ENCODE data around the gene PIGL.

PIGL gene

DNA sequence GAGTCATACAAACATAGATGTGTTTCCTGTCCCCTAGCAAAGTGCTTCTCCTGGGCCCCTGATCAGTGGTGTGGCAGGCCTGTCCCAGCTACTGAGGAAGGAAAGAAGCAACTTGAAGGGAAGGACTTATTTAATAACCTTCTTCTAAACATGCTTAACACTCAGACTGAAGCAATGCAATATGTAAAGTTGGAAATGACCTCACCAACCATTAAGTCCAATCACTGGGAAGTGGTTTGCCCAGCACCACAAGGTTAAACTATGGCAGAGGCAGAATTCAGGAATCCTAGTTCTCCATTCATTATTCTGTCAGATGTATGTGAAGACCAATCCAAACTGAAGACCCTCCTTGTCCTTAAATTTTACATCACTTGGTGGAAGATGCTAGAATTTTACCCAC is 97.2 kb downstream of the PIGL start:
- DNase-seq, result no peak

DNA sequence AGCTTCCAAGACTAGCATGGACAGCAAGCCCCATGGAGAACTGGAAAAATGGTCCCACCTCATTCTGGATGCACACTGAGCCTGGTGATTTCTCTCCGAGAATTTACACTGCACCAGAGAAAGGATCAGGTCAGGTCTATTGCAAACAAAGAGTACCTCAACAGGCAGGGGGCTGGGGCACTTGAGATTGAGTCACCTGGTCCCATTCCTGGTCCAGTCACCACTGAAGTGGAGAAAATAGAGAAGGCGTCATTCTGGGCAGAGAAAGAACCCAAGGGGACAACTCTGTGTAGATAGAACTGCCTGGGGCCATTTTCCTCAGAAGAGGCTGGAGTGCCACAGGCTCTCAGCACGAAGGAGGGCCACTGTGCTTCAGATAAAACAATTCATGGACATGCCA is 97.8 kb downstream of the PIGL start:
- peak; percentile 20 for DNase-seq

DNA sequence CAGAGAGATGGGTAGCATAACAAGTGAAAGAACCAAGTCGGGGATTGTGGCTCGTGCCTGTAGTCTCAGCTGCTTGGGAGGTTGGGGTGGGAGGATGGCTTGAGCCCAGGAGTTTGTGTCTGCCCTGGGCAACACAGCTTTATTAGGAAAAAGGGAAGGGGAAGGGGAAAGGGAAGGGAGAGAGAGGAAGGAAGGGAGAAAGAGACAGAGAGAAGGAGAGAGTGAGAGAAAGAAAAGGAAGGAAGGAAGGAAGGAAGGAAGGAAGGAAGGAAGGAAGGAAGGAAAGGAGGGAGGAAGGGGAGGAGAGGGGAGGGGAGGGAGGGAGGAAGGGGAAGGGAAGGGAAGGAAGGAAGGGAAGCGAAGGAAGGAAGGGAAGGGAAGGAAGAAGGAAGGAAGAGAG is 103.0 kb downstream of the PIGL start:
- no peak for DNase-seq

DNA sequence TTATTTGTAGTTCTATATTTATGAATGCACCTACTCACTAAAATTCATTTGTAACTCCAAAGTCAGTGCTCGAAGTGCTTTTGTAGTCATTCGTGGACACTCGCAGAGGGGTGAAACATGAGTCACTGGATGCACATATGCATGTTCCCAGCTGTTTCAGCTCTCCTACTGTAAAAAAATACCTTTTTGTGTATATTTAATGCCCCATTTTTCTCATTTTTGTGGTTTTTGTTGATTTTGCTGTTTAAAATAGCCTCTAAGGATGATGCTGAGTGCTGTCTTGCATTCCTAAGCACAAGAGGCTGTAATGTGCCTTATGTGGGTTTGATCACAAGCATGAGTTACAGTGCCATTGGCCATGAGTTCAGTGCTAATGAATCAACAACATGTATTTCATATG is 105.6 kb downstream of the PIGL start:
- DNase-seq, result no peak

DNA sequence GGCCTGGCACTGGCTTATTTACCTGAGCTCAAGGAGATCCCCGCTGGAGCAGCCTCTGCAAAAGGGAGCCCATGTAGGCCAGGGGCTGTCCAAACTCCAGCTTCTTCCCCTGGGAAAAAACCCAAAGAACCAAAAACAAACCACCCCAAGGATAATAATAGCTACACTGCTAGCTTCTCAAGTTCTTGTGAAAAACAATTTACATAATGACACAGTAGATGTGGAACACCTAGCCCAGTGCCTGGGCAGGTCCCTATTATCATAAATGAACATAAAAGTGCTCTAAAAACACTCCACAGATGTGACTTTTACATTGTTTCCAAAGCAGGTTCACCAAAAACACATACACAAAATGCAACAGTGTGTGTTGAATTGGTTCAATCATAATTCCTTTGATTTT is 109.0 kb downstream of the PIGL start:
- no peak for DNase-seq

DNA sequence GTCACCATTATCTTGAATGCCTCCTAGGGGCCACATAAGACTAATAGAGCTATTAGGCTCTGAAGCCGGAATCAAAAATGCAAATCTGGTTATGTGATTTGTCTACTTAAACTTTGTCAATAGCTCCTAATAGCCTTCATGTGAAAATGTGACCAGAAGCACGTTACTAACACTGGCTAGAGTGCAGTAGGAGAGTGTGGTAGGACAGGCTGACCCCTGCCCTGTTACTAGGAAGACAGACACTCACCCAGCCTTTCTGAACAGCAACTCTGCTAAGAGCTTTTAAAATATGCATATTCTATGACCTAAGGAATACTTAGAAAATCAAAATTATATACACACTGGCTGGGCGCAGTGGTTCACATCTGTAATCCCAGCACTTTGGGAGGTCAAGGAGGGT is 110.0 kb downstream of the PIGL start:
- DNase-seq, result no peak

DNA sequence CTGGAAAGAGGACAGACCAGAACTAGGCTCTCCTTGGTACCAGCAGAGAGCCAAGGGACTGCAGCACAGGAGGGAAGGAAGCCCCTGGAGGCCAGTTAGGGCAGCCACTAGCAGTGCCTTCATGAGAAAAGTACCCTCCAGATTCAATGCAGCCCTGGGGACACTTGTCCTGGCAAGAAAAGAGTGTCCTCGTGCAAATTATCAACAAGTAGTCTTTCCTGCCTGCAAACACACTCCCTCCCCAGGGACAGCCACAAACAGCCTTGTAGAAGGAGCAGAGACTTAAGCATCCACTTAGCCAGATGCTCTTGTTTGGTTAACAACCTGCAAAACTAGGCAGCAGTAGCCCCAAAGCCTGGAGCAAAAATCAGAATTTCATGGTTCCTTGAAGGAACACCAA is 112.0 kb downstream of the PIGL start:
- peak; percentile 11 for DNase-seq

DNA sequence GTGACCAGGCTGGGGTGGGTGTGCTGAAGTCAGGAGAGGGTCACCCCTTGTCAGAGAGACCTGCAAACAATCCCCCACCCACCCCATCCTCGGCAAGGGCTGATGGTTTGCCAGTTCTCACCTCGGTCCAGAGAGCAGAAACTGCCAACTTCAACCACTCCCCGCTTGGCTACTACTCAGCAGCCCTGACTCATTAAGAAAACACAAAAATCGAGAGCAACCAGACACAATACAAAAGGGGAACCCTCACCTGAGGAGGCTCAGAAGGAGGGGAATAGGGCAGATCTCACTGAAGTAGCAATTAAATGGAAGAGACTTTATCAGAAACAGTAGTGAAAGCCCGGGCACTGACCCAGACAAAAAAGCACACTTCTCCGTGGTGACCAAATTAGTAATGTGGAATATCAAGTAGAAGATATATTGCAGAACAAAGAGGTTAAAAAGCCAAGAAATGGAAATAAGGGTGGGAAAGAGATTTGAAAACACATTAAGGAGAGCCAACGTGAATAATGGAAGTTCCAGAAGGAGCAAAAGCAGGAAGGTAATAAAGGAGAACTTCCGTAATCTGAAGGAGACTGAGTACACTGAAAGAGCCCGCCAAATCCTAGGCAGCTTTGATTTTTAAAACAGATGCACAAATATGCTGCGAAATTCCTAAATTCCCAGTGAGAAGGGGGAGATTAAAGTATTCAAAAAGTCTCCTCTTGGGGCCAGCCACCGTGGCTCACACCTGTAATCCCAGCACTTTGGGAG is 112.7 kb downstream of the PIGL start:
- peak; percentile 41 for DNase-seq

DNA sequence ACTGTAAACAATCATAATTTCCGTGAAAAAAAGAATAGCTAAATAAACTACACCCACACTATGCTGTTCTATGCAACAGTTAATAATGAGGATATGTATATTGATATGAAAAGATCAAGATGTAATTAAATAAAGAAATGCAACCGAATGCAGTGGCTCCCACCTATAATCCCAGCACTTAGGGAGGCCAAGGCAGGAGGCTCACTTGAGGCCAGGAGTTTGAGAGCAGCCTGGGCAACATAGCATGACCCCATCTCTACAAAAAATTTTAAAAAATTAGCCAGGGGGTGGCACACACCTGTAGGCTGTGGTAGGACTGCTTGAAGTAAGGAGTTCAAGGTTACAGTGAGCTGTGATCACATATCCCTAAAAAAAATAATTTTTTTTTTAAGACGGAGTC is 121.4 kb downstream of the PIGL start:
- no peak for DNase-seq

DNA sequence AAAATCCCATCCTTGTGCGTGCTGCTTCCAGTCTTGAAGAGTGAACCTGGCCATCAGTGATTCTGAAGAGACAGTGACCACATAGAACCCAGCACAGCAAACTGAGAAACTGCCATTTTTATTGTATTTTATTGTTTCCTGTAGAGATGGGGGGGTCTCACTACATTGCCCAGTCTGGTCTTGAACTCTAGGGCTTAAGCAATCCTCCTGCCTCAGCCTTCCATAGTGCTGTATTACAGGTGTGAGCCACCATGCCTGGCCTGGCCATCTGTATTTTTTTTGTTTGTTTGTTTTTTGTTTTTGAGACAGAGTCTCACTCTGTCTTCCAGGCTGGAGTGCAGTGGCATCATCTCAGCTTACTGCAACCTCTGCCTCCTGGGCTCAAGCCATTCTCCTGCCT is 122.4 kb downstream of the PIGL start:
- no peak for DNase-seq

DNA sequence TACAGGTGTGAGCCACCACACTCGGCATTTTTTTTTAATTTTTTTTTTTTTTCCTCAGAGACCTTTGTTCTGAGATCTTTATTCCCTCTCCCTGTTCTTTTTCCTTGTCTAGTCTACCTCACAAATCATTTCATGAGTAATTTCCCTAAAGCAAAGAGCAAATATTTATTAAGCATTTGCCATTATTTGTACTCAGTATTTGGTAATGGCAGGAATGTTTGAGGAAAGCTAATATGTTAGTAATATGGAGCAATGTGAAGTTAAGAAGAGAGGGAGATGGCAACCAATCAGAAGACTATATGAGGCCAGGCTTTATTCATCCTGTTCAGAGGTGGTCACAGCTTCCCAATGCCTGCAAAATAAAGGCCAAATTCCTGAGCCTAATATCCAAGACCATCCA is 122.9 kb downstream of the PIGL start:
- peak; percentile 23 for DNase-seq

DNA sequence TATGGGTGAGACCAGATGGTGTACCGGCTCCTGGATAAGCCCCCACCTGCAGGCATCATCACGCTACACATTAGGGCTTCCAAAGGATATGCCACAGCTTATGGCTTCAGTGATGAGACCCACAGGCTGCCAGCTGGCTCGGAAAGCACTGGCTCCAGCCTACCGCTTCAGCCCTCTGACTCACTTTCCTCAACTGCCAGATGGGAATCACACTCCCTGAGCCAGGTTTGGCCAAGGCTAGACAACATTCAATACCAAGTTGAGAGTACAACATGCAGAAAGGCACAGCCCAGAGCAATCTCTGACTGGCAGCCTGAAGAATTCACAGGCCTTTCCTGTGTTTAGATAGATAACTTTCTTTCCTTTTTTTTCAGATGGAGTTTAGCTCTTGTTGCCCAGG is 126.0 kb downstream of the PIGL start:
- DNase-seq, result no peak

DNA sequence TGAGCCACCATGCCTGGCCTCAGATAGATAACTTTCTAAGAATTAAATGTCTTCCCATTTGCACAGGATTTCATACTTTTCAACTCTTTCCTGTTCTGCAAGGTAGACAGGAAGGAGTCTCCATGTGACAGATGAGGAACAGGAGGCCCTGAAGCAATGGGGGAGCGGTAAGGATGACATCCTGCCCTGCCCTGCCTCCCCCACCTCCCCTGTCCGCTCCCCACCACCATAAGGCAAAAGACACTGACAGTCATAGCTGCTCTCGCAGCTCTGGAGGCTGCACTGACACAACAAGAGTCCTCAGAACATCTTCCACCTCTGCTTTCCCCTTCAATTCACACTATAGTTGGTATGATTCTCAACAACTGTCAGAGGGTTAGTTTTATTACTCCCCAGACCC is 126.6 kb downstream of the PIGL start:
- DNase-seq, result no peak

DNA sequence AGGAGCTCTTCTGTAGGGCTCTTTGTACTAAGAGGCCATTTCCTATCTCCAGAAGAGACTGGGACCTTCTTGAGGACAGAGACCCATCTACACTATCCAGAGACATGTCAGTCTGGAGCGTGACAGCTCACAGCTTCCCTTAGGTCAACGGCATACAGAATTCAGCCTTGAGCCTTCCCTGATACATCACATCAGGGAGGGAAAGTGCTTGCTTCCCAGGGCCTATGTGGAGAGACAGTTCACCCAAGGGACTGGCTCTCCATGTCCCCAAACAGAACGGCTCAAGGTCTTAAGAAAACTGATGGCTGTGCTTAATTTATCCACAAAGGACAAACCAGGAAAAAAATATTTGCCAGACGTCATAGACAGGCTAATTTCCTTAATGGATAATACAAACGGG is 128.6 kb downstream of the PIGL start:
- no peak for DNase-seq

DNA sequence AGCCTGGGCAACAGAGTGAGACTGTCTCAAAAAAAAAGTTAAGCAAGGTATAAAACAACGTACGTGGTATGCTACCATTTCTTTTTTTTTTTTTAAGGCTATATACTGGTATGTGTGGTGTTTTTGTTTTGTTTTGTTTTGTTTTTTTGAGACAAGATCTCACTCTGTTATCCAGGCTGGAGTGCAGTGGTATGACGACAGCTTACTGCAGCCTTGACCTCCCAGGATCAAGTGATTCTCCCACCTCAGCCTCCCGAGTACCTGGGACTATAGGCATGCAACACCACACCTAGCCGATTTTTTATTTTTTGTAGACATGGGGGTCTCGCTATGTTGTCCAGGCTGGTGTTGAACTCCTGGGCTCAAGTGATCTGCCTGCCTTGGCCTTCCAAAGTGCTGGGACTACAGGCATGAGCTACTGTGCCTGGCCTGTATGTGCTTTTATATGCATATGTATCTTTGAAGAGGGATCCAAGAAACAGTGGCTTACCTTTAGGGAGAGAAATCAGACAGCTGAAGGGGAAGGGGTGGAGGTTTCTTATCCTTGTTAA is 129.8 kb downstream of the PIGL start:
- no peak for DNase-seq

DNA sequence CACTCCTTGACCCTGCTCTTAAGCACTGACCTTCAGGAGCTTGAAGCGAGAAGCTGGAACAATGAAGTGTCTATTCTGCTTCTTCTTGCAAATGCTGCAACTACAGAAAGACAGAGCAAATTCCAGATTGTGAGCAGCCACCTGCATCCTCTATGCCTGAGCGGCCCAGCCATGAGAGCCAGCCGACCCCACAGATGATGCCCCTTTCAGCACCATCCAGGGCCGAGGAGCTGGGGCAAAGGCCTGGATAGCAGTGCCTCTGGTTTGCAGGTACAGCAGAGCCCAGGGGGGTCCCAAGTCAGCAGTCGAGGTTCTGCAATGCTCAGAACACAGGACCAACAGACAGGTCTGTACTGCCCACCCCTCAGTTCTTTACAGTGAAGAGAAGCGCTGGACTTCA is 131.6 kb downstream of the PIGL start:
- DNase-seq, result no peak

DNA sequence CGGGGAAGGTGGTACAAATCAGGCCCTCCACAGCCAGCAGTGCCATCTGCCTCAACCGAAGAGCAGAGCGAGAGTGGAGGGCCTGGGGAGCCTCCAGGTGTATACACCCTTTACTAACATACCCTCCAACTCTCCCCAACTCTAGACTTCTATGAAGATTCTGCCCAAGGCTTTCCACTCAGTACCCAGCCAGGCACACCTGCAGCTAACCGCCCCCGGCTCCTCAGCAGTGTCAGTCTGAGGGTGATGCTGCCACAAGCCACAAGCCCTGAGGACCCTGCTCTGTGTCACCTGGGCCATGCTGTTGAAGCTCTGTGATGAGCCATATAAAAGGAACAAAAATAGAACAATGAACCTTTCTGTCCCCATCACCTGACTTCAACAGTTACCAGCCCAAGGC is 132.4 kb downstream of the PIGL start:
- DNase-seq, result no peak

DNA sequence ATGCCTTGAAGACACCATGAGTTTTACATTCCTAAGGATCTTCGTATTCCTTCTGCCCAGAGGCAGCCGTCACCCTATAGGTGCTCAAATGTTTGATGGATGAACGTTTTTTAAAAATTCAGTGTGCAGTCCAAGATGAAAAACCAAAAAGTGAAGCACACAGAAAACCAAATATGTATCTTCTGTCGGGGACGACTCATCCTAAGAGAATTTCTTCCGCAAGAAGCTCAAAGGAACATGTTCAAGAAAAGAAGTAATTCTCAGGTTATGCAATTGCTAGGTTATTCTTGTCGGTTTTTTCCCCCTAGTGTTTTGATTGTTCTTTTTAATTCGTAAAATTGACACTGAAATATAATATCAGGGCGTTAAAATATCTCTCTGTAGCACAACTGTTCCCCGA is 134.8 kb downstream of the PIGL start:
- DNase-seq, result no peak

DNA sequence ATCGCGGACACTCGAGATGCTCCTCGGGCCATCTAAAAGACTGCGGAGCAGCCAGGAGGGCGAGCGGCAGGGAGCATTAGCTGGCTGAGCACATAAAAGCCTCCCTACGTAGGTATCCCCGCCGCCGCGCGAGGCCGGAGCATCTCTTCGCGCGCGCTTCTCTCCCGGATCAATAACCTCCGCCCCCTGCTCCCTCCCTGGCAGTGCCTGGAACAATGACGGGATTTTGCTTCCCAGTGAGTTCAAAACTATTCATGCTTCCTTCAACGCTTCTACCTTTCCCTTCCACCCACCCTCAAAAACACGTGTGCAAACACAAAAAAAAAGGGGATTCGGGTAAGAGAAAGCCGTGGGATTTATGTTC is 135.3 kb downstream of the PIGL start:
- peak; percentile 70 for DNase-seq

DNA sequence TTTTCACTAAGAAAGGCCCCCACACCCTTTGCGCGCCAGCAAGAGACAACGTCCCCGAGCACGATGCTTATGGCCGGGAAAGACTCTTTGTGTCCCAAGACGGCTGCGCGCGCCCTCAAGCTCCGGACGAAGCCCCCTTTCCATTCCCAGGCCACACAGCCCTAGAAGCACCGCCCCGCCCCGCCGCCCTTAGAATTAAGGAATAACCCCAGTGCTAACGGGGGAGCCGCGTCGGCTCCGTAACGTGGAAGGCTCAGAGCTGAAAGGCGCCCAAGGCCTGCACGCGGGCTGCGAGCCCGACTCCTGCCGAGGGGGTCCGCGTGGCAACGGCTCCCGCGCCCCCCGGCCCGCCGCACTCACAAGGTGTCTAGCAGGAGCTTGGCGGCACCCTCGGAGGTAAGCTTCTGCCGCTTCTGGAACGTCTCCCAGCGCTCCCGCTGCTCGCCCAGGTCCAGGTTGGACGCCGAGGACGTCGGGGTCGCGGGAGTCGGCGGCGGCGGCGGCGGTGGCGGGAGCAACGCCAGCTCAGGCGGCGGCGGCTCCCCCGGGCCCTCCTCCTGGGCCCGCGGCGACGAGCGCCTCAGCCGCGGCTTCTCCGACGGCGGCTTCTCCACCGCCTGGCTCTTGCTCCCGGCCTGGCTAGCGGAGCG is 135.8 kb downstream of the PIGL start:
- peak; percentile 66 for DNase-seq

DNA sequence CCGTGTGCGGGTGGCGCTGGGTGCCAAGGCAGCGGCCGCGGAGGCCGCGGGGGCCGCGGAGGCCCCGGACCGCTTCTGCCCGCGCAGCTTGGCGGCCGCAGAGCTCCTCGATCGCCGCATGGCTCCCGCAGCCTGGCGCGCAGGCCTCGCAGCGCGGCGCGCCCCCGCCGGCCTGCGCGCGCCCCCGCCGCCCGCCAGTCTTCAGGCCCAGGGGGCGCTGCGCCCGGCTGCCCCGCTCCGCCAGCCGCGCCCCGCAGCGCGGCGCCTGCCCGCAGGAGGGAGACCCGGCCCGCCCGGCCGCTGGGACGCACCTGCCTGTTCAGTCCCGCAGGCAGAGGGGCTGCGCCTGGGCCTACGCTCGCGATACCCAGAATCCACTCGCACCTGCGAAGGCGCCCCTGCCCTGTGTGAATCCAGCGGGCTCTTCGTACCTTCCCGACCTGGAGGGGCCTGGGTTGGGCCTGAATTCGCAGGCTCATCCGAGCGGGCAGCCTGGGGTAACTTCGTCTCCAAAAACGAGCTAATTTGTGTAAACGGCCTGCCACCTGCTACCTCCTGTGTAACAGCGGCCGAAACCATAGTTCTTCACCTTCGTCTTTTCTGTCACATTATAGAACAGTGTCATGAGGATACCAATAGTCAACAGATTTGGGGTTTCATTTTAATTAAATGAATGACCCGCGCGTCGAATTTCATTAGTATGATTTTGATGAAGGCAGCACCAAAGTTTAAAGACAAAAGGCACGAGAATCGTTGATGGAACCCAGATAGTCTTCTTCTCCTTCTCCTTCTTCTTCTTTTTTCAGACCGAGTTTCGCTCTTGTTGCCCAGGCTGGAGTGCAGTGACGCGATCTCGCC is 136.5 kb downstream of the PIGL start, which contains the start of gene CENPV:
Gene CENPV, minus strand, starts transcription at position 153 of the 858 bp plus-strand sequence. Its CDS starts 33 bp downstream, at position 120.
- peak; percentile 69 for DNase-seq

DNA sequence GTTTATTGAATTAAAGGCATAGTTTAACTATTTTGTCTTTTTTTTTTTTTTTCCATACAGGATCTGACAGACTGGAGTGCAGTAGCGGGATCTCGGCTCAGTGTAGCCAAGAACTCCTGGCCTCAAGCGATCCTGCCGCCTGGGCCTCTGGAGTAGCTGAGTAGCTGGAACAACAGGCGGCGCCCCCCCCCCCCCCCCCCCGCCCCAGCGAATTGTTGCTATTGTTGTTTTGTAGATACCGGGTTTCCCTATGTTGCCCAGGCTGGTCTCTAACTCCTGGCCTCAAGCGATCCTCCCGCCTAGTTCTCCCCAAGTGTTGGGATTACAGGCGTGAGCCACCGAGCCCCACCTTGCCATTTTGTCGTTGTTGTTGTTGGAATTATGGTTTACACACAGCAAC is 137.6 kb downstream of the PIGL start:
- DNase-seq, result no peak

DNA sequence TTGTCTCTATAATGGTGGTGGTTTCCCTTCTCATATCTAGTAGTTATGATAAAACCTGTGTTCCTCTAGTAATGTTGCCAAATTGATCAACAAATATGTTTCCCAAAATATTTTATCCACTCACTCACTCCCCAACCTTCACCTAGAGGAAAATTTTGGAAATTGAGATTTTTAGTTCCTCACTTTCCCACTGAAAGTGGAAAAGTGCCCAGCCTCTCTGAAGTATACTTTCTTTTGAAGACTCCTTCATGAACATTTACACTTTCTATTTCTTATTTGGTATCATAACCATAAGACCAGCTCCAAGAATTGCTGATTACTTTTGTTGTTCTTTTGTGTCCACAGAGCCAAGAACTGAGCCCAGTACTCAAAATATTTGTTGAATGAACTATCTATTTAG is 141.4 kb downstream of the PIGL start:
- DNase-seq, result no peak

DNA sequence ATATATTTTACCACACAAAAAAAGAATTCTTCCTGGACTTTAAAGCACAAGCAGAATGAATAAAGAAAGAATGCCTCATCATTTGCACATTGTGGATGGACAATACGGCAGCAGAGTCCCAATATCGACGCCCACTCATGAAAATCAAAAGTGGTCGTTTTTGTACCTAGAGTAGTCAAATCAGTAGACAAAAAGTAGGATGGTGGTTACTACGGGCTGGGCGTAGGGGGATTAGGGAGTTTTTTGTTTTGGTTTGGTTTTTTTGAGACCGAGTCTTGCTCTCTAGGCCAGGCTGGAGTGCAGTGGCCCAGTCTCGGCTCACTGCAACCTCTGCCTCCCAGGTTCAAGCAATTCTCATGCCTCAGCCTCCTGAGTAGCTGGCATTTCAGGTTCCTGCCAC is 144.9 kb downstream of the PIGL start:
- no peak for DNase-seq
